Trophoblast cell (in vitro differentiated cells and primary cell): ENCODE data around the gene EML6.

Source experiments
- DNase-seq, 2 donors: peaks; one replicate each; pipeline ENCODE4 v3.0.0-alpha.2; 2016
- H2AFZ ChIP-seq: 2 replicates; pipeline ENCODE4 v1.6.1; 2013; ENCODE audit warnings: low read length, moderate library complexity, mild to moderate bottlenecking; ENCODE audit not compliant: insufficient read depth, poor library complexity
- H2AK5ac ChIP-seq: 2 replicates; pipeline ENCODE4 v1.6.1; 2013; ENCODE audit warnings: mild to moderate bottlenecking, low read length
- H2BK120ac ChIP-seq: 2 replicates; pipeline ENCODE4 v1.6.1; 2013; ENCODE audit warnings: low read length, mild to moderate bottlenecking, moderate library complexity; ENCODE audit not compliant: insufficient read depth, poor library complexity
- H2BK12ac ChIP-seq: 2 replicates; pipeline ENCODE4 v1.6.1; 2013; ENCODE audit warnings: mild to moderate bottlenecking, low read length, moderate library complexity
- H2BK5ac ChIP-seq: 2 replicates; pipeline ENCODE4 v1.6.1; 2013; ENCODE audit warnings: low read length, low read depth, moderate library complexity, mild to moderate bottlenecking; ENCODE audit not compliant: poor library complexity
- H3K14ac ChIP-seq: 2 replicates; pipeline ENCODE4 v1.6.1; 2013; ENCODE audit warnings: mild to moderate bottlenecking, low read length
- H3K18ac ChIP-seq: 2 replicates; pipeline ENCODE4 v1.6.1; 2013; ENCODE audit warnings: mild to moderate bottlenecking, low read length
- H3K23ac ChIP-seq: 2 replicates; pipeline ENCODE4 v1.6.1; 2013; ENCODE audit warnings: low read length
- H3K27ac ChIP-seq: 2 replicates; pipeline ENCODE4 v1.5.1; 2013; ENCODE audit warnings: low read depth, mild to moderate bottlenecking, inconsistent platforms, low read length, moderate library complexity
- H3K27me3 ChIP-seq: 2 replicates; pipeline ENCODE4 v1.6.1; 2013; ENCODE audit warnings: inconsistent platforms, mild to moderate bottlenecking, low read length, moderate library complexity; ENCODE audit not compliant: insufficient read depth
- H3K36me3 ChIP-seq, 2 experiments: 1 replicate in 1 of 2; 2 replicates in 1 of 2; pipeline ENCODE4 v1.6.1; 2013; ENCODE audit warnings: low read length in 2 of 2, mild to moderate bottlenecking in 2 of 2, moderate library complexity in 1 of 2; ENCODE audit not compliant: insufficient read depth in 2 of 2, control insufficient read depth in 1 of 2
- H3K4ac ChIP-seq: 2 replicates; pipeline ENCODE4 v1.6.1; 2013; ENCODE audit warnings: low read depth, mild to moderate bottlenecking, low read length, moderate library complexity
- H3K4me1 ChIP-seq, 2 experiments: 1 replicate in 1 of 2; 2 replicates in 1 of 2; pipeline ENCODE4 v1.6.1; 2013; ENCODE audit warnings: low read length in 2 of 2, mild to moderate bottlenecking in 2 of 2, moderate library complexity in 1 of 2; ENCODE audit not compliant: insufficient read depth in 2 of 2, control insufficient read depth in 1 of 2
- H3K4me2 ChIP-seq: 2 replicates; pipeline ENCODE4 v1.6.1; 2013; ENCODE audit warnings: inconsistent platforms, mild to moderate bottlenecking, low read length, moderate library complexity
- H3K4me3 ChIP-seq: 2 replicates; pipeline ENCODE4 v1.5.1; 2013; ENCODE audit warnings: mild to moderate bottlenecking, low read depth, low read length, inconsistent platforms
- H3K79me1 ChIP-seq: one replicate; pipeline ENCODE4 v1.6.1; 2013; ENCODE audit warnings: low read length
- H3K79me2 ChIP-seq: 2 replicates; pipeline ENCODE4 v1.6.1; 2013; ENCODE audit warnings: low read length, mild to moderate bottlenecking; ENCODE audit not compliant: control insufficient read depth, insufficient read depth, poor library complexity
- H3K9ac ChIP-seq: 2 replicates; pipeline ENCODE4 v1.6.1; 2013; ENCODE audit warnings: mild to moderate bottlenecking, low read length
- H3K9me3 ChIP-seq: 2 replicates; pipeline ENCODE4 v1.6.1; 2013; ENCODE audit warnings: low read depth, mild to moderate bottlenecking, control low read depth, inconsistent platforms, low read length; ENCODE audit not compliant: insufficient read depth
- H4K12ac ChIP-seq: 2 replicates; pipeline ENCODE4 v1.6.1; 2013; ENCODE audit warnings: low read depth, mild to moderate bottlenecking, low read length, moderate library complexity
- H4K8ac ChIP-seq: 2 replicates; pipeline ENCODE4 v1.6.1; 2013; ENCODE audit warnings: low read depth, mild to moderate bottlenecking, low read length, moderate library complexity
- H4K91ac ChIP-seq: one replicate; pipeline ENCODE4 v1.6.1; 2013; ENCODE audit warnings: low read depth, mild to moderate bottlenecking, low read length, moderate library complexity
- WGBS: extraction: QIAGEN DNeasy Blood & Tissue Kit; methylation state at CpG from one replicate; pipeline ENCODE4 v1.1.7; 2013; ENCODE audit warnings: missing lambda C conversion rate; ENCODE audit not compliant: insufficient read length, insufficient coverage; ENCODE audit errors: extremely low coverage; 5-methylcytosine and 5-hydroxymethylcytosine counted together

EML6 gene

GRCh38 chr2:54740333-54740732 is 16.9 kb downstream of the EML6 start:
- Histone ChIP-seq H2AFZ (no peak overlapping the region), H3K36me3 (no peaks in the 10 kb centered on the region), H4K8ac (no peak overlapping the region), H3K9ac (no peak overlapping the region), H3K9me3 (no peaks in the 10 kb centered on the region), H3K18ac (no peak overlapping the region), H3K4me3 (no peak overlapping the region), H3K14ac (no peak overlapping the region), H3K27ac (no peak overlapping the region), H2AK5ac (no peak overlapping the region), H2BK12ac (no peak overlapping the region), H2BK5ac (no peak overlapping the region), H3K23ac (no peak overlapping the region), H4K91ac (no peak overlapping the region), H3K4ac (no peak overlapping the region), H4K12ac (no peak overlapping the region), H2BK120ac (no peak overlapping the region), H3K27me3 (no peaks in the 10 kb centered on the region), H3K79me1 (no peaks in the 10 kb centered on the region), H3K4me1 (peaks cover 0 to 2% of the 10 kb centered on the region in 2 experiments), H3K79me2 (no peaks in the 10 kb centered on the region), H3K4me2 (no peak overlapping the region)
- no peak for DNase-seq
- WGBS = no CpG with 5 or more reads among the region's 2 CpGs

GRCh38 chr2:54741250-54741649 is 17.8 kb downstream of the EML6 start:
- Histone ChIP-seq H3K9ac (no peak overlapping the region), H2AFZ (no peak overlapping the region), H3K27me3 (no peaks in the 10 kb centered on the region), H3K36me3 (no peaks in the 10 kb centered on the region), H3K79me1 (no peaks in the 10 kb centered on the region), H3K4me2 (no peak overlapping the region), H3K23ac (no peak overlapping the region), H3K4me3 (no peak overlapping the region), H3K79me2 (no peaks in the 10 kb centered on the region), H3K4ac (no peak overlapping the region), H3K14ac (no peak overlapping the region), H2BK12ac (no peak overlapping the region), H4K12ac (no peak overlapping the region), H3K4me1 (peaks cover 0 to 2% of the 10 kb centered on the region in 2 experiments), H2AK5ac (no peak overlapping the region), H2BK120ac (no peak overlapping the region), H3K9me3 (no peaks in the 10 kb centered on the region), H2BK5ac (no peak overlapping the region), H4K91ac (no peak overlapping the region), H3K18ac (no peak overlapping the region), H3K27ac (no peak overlapping the region), H4K8ac (no peak overlapping the region)
- no peak for DNase-seq
- no CpG with 5 or more reads among the region's 1 CpG for WGBS

GRCh38 chr2:54750040-54750439 is 26.6 kb downstream of the EML6 start:
- no peak overlapping the region for H3K4me2 ChIP-seq
- no CpG with 5 or more reads among the region's 5 CpGs for WGBS

GRCh38 chr2:54752439-54752838 is 29.0 kb downstream of the EML6 start:
- no peaks in the 10 kb centered on the region for H3K79me1 ChIP-seq
- H3K79me2 ChIP-seq = no peaks in the 10 kb centered on the region
- H2BK120ac ChIP-seq = no peak overlapping the region
- no peaks in the 10 kb centered on the region for H3K36me3 ChIP-seq
- no peaks in the 10 kb centered on the region for H3K4me1 ChIP-seq
- H3K14ac ChIP-seq = no peak overlapping the region
- no peak overlapping the region for H4K91ac ChIP-seq
- no peak overlapping the region for H2BK5ac ChIP-seq
- no peak for DNase-seq
- H3K9me3 ChIP-seq = no peaks in the 10 kb centered on the region
- no peak overlapping the region for H3K9ac ChIP-seq
- H3K4ac ChIP-seq = no peak overlapping the region
- no peak overlapping the region for H3K18ac ChIP-seq
- no peak overlapping the region for H2AK5ac ChIP-seq
- H3K4me2 ChIP-seq = no peak overlapping the region
- H4K8ac ChIP-seq = no peak overlapping the region
- H4K12ac ChIP-seq = no peak overlapping the region
- H2AFZ ChIP-seq = no peak overlapping the region
- H3K27ac ChIP-seq = no peak overlapping the region
- no peak overlapping the region for H3K23ac ChIP-seq
- H3K27me3 ChIP-seq = no peaks in the 10 kb centered on the region
- no CpG with 5 or more reads among the region's 1 CpG for WGBS
- H2BK12ac ChIP-seq = no peak overlapping the region
- no peak overlapping the region for H3K4me3 ChIP-seq

More at GRCh38 chr2:54750040-54750439, 26.6 kb downstream of the EML6 start:
- Histone ChIP-seq H3K36me3 (no peaks in the 10 kb centered on the region), H2BK12ac (no peak overlapping the region), H3K79me2 (no peaks in the 10 kb centered on the region), H3K27me3 (no peaks in the 10 kb centered on the region), H3K4ac (no peak overlapping the region), H4K8ac (no peak overlapping the region), H2BK5ac (no peak overlapping the region), H4K12ac (no peak overlapping the region), H3K4me1 (no peaks in the 10 kb centered on the region), H3K27ac (no peak overlapping the region), H4K91ac (no peak overlapping the region), H3K23ac (no peak overlapping the region), H2AFZ (no peak overlapping the region), H3K4me3 (no peak overlapping the region), H3K14ac (no peak overlapping the region), H3K79me1 (no peaks in the 10 kb centered on the region), H2AK5ac (no peak overlapping the region), H3K18ac (no peak overlapping the region), H3K9ac (no peak overlapping the region), H3K9me3 (no peaks in the 10 kb centered on the region), H2BK120ac (no peak overlapping the region)
- DNase-seq = no peak
